ENCODE measurements around the gene CDH4. TPM values are rescaled to one million over a fixed set of nuclear protein-coding genes. Genes with fewer than 3 reads are reported as not detected.

CDH4 gene
- total and polyA plus RNA-seq, 2 donors (not counting 1 experiment from before 2014, with no cell fraction given) = not detected

DNA sequence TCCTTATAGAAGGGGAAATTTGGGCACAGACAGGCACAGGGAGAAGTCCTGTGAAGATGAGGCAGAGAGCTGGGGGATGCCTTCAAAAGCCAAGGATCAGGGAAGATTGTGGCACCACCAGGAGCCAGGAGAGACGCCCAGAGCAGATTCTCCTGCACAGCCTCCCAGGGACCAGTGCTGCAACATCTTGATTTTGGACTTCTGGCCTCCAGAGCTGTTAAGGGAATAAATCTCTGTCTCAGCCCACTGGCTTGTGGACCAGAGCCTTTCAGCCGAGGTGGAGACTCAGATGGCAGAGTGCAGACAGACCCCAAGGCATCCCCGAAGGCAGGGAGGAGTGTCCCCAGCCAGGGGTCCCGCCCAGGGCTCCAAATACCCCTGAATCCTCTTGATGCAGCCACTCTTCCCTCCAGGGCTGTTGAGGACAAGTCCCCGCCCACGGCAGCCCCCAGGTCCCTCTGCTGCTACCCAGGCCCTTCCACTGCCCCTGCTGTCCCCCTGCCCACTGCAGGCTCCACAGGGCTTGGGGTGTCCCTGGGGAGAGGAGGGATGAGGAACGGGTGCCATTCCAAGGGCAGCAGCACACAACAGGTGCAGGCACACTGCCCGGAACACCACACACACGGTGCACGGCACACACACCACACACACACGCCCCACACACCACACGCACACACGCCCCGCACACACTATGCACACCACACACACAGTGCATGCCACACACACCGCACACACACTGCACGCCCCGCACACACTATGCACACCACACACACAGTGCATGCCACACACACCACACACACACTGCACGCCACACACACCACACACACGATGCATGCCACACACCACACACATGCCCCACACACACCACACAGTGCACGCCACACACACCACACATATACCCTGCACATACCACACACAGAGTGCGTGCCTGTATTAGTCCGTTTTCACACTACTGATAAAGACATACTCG, 502.2 kb downstream of the CDH4 start:
- no peaks in the 10 kb centered on the region for H3K4me1 ChIP-seq (ENCODE audit: control insufficient read depth in 2 of 2, insufficient read depth in 2 of 2, low read length in 2 of 2)
- no peak overlapping the region for H3K9ac ChIP-seq (ENCODE audit: low read length)
- CTCF ChIA-PET = no interaction called here
- H3K4me3 ChIP-seq (ENCODE audit: control extremely low read depth in 1 of 5, extremely low read depth in 1 of 5, insufficient read depth in 1 of 5, low read depth in 2 of 5, low read length in 4 of 5) = no peak overlapping the region
- peaks cover 11% of the 10 kb centered on the region for H3K9me3 Mint-ChIP-seq (ENCODE audit: insufficient read depth)
- no peak overlapping the region for H3K27ac ChIP-seq (ENCODE audit: low read length in 2 of 2)
- TF ChIP-seq EZH2 (IDR thresholded peaks at IDR 0.05; ENCODE audit: borderline replicate concordance, insufficient read depth, low read depth, low read length, poor library complexity, severe bottlenecking) = no peak
- TF ChIP-seq, protein P1, sequence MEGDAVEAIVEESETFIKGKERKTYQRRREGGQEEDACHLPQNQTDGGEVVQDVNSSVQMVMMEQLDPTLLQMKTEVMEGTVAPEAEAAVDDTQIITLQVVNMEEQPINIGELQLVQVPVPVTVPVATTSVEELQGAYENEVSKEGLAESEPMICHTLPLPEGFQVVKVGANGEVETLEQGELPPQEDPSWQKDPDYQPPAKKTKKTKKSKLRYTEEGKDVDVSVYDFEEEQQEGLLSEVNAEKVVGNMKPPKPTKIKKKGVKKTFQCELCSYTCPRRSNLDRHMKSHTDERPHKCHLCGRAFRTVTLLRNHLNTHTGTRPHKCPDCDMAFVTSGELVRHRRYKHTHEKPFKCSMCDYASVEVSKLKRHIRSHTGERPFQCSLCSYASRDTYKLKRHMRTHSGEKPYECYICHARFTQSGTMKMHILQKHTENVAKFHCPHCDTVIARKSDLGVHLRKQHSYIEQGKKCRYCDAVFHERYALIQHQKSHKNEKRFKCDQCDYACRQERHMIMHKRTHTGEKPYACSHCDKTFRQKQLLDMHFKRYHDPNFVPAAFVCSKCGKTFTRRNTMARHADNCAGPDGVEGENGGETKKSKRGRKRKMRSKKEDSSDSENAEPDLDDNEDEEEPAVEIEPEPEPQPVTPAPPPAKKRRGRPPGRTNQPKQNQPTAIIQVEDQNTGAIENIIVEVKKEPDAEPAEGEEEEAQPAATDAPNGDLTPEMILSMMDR (IDR thresholded peaks at IDR 0.05) = no peak
- no peak overlapping the region for H3K27ac Mint-ChIP-seq
- WGBS (ENCODE audit: insufficient coverage) = 92% methylated on average over 17 of the region's 23 CpGs
- DNase-seq (no peak), ATAC-seq (ENCODE audit: low read depth) (no peak)
- H4K20me1 ChIP-seq (ENCODE audit: control insufficient read depth, insufficient read depth, low read length, poor library complexity, severe bottlenecking) = no peaks in the 10 kb centered on the region
- intact Hi-C loops (cut with micrococcal nuclease) = no loop called here
- no peaks in the 10 kb centered on the region for H3K27me3 ChIP-seq (replicated peaks in 1 of 4; ENCODE audit: control extremely low read depth in 1 of 4, control insufficient read depth in 3 of 4, insufficient read depth in 4 of 4, low read length in 3 of 4)
- POLR2A ChIA-PET = no interaction called here
- H3K9me3 ChIP-seq (ENCODE audit: control extremely low read depth in 1 of 3, control insufficient read depth in 2 of 3, insufficient read depth in 1 of 3, low read length in 2 of 3) = peaks cover 0 to 18% (median 1%) of the 10 kb centered on the region in 3 donors
- H3K27me3 Mint-ChIP-seq = no peaks in the 10 kb centered on the region
- no peaks in the 10 kb centered on the region for H3K36me3 ChIP-seq (replicated peaks in 1 of 2; ENCODE audit: control extremely low read depth in 1 of 2, control insufficient read depth in 1 of 2, extremely low read depth in 1 of 2, insufficient read depth in 2 of 2, low read length in 1 of 2)
- H3K4me2 ChIP-seq (replicated peaks; ENCODE audit: low read depth, low read length, poor library complexity, severe bottlenecking) = no peak overlapping the region
- no peak overlapping the region for H3K4me3 Mint-ChIP-seq
- no peak overlapping the region for H2AFZ ChIP-seq (ENCODE audit: insufficient read depth, low read depth, low read length, poor library complexity, severe bottlenecking)
- no peaks in the 10 kb centered on the region for H3K4me1 Mint-ChIP-seq
- no peaks in the 10 kb centered on the region for H3K79me2 ChIP-seq (ENCODE audit: control insufficient read depth, insufficient read depth, low read length)

Measured in B cell (primary cell).